Measurements from ENCODE around the gene CCDC142. TPM values are rescaled to one million over a fixed set of nuclear protein-coding genes. Genes with fewer than 3 reads are reported as not detected.

The CCDC142 gene
- total and polyA plus RNA-seq, 10 of the 15 experiments (the other 5 are each of a cell fraction or from before 2014, with no cell fraction given), result 0.93 to 16.9 (median 9.0) TPM

DNA sequence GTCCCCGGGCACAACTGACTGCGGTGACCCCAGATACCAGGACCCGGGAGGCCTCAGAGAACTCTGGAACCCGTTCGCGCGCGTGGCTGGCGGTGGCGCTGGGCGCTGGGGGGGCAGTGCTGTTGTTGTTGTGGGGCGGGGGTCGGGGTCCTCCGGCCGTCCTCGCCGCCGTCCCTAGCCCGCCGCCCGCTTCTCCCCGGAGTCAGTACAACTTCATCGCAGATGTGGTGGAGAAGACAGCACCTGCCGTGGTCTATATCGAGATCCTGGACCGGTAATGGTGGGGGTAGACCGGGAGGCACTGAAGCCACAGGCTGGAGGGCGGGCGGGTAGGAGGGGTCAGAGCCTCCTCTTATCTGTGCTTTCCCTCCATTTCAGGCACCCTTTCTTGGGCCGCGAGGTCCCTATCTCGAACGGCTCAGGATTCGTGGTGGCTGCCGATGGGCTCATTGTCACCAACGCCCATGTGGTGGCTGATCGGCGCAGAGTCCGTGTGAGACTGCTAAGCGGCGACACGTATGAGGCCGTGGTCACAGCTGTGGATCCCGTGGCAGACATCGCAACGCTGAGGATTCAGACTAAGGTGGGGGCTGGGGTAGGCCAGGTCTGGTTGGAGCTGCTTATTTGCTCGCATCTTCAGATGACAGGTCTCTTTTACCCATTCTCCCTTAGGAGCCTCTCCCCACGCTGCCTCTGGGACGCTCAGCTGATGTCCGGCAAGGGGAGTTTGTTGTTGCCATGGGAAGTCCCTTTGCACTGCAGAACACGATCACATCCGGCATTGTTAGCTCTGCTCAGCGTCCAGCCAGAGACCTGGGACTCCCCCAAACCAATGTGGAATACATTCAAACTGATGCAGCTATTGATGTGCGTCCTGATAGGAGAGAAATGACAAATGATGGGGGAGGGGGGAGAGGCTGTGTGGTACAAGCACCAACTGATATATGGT, 47.7 kb upstream of the CCDC142 start (continued):
- TF ChIP-seq, protein P1, sequence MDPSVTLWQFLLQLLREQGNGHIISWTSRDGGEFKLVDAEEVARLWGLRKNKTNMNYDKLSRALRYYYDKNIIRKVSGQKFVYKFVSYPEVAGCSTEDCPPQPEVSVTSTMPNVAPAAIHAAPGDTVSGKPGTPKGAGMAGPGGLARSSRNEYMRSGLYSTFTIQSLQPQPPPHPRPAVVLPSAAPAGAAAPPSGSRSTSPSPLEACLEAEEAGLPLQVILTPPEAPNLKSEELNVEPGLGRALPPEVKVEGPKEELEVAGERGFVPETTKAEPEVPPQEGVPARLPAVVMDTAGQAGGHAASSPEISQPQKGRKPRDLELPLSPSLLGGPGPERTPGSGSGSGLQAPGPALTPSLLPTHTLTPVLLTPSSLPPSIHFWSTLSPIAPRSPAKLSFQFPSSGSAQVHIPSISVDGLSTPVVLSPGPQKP (IDR thresholded peaks at IDR 0.05; ENCODE audit: low read depth, low read length), result no peak
- no peak for TF ChIP-seq SUPT20H (IDR thresholded peaks at IDR 0.05; ENCODE audit: borderline replicate concordance, control insufficient read depth, low read depth, low read length)
- TF ChIP-seq, protein P2, sequence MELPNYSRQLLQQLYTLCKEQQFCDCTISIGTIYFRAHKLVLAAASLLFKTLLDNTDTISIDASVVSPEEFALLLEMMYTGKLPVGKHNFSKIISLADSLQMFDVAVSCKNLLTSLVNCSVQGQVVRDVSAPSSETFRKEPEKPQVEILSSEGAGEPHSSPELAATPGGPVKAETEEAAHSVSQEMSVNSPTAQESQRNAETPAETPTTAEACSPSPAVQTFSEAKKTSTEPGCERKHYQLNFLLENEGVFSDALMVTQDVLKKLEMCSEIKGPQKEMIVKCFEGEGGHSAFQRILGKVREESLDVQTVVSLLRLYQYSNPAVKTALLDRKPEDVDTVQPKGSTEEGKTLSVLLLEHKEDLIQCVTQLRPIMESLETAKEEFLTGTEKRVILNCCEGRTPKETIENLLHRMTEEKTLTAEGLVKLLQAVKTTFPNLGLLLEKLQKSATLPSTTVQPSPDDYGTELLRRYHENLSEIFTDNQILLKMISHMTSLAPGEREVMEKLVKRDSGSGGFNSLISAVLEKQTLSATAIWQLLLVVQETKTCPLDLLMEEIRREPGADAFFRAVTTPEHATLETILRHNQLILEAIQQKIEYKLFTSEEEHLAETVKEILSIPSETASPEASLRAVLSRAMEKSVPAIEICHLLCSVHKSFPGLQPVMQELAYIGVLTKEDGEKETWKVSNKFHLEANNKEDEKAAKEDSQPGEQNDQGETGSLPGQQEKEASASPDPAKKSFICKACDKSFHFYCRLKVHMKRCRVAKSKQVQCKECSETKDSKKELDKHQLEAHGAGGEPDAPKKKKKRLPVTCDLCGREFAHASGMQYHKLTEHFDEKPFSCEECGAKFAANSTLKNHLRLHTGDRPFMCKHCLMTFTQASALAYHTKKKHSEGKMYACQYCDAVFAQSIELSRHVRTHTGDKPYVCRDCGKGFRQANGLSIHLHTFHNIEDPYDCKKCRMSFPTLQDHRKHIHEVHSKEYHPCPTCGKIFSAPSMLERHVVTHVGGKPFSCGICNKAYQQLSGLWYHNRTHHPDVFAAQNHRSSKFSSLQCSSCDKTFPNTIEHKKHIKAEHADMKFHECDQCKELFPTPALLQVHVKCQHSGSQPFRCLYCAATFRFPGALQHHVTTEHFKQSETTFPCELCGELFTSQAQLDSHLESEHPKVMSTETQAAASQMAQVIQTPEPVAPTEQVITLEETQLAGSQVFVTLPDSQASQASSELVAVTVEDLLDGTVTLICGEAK (IDR thresholded peaks at IDR 0.05; ENCODE audit: borderline replicate concordance), result no peak
- TF ChIP-seq, protein P3, sequence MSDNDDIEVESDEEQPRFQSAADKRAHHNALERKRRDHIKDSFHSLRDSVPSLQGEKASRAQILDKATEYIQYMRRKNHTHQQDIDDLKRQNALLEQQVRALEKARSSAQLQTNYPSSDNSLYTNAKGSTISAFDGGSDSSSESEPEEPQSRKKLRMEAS (IDR thresholded peaks at IDR 0.05; ENCODE audit: low read depth, low read length), result peak; percentile 64; the same call in 1 of the 2 replicates
- no peak for TF ChIP-seq ZZZ3 (IDR thresholded peaks at IDR 0.05; ENCODE audit: control insufficient read depth, insufficient read length, low read depth)
- TF ChIP-seq EED (IDR thresholded peaks at IDR 0.05; ENCODE audit: low read depth), result peak; percentile 69
- TF ChIP-seq CHD4 (IDR thresholded peaks at IDR 0.05), result no peak
- TF ChIP-seq MTA3 (IDR thresholded peaks at IDR 0.05; ENCODE audit: borderline replicate concordance, low read length), result no peak
- no peak for TF ChIP-seq KDM1A (IDR thresholded peaks at IDR 0.05; ENCODE audit: borderline replicate concordance)
- TF ChIP-seq, protein P4, sequence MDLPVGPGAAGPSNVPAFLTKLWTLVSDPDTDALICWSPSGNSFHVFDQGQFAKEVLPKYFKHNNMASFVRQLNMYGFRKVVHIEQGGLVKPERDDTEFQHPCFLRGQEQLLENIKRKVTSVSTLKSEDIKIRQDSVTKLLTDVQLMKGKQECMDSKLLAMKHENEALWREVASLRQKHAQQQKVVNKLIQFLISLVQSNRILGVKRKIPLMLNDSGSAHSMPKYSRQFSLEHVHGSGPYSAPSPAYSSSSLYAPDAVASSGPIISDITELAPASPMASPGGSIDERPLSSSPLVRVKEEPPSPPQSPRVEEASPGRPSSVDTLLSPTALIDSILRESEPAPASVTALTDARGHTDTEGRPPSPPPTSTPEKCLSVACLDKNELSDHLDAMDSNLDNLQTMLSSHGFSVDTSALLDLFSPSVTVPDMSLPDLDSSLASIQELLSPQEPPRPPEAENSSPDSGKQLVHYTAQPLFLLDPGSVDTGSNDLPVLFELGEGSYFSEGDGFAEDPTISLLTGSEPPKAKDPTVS (IDR thresholded peaks at IDR 0.05; ENCODE audit: low read depth, low read length), result no peak
- TF ChIP-seq CHD1 (IDR thresholded peaks at IDR 0.05; ENCODE audit: low read depth, low read length), result no peak
- TF ChIP-seq, protein P5, sequence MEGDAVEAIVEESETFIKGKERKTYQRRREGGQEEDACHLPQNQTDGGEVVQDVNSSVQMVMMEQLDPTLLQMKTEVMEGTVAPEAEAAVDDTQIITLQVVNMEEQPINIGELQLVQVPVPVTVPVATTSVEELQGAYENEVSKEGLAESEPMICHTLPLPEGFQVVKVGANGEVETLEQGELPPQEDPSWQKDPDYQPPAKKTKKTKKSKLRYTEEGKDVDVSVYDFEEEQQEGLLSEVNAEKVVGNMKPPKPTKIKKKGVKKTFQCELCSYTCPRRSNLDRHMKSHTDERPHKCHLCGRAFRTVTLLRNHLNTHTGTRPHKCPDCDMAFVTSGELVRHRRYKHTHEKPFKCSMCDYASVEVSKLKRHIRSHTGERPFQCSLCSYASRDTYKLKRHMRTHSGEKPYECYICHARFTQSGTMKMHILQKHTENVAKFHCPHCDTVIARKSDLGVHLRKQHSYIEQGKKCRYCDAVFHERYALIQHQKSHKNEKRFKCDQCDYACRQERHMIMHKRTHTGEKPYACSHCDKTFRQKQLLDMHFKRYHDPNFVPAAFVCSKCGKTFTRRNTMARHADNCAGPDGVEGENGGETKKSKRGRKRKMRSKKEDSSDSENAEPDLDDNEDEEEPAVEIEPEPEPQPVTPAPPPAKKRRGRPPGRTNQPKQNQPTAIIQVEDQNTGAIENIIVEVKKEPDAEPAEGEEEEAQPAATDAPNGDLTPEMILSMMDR (IDR thresholded peaks at IDR 0.05 in 2 of 3, conservative IDR thresholded peaks at IDR 0.05 in 1 of 3; ENCODE audit: control insufficient read depth in 2 of 3, extremely low read depth in 1 of 3, insufficient read depth in 1 of 3, low read depth in 3 of 3, low read length in 3 of 3), result no peak
- no peak for TF ChIP-seq NR2C1 (IDR thresholded peaks at IDR 0.05)
- no peak for TF ChIP-seq NFYA (IDR thresholded peaks at IDR 0.05; ENCODE audit: borderline replicate concordance, low read depth, low read length)
- TF ChIP-seq, protein P6, sequence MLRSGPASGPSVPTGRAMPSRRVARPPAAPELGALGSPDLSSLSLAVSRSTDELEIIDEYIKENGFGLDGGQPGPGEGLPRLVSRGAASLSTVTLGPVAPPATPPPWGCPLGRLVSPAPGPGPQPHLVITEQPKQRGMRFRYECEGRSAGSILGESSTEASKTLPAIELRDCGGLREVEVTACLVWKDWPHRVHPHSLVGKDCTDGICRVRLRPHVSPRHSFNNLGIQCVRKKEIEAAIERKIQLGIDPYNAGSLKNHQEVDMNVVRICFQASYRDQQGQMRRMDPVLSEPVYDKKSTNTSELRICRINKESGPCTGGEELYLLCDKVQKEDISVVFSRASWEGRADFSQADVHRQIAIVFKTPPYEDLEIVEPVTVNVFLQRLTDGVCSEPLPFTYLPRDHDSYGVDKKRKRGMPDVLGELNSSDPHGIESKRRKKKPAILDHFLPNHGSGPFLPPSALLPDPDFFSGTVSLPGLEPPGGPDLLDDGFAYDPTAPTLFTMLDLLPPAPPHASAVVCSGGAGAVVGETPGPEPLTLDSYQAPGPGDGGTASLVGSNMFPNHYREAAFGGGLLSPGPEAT (IDR thresholded peaks at IDR 0.05; ENCODE audit: low read depth), result peak; percentile 75

Measured in GM12878 (cell line).